Right ventricle myocardium inferior (tissue), 1 donor: ENCODE results near the gene THAP12. TPM values are rescaled to one million over a fixed set of nuclear protein-coding genes. Genes with fewer than 3 reads are reported as not detected.

ENCODE experiments used
- ATAC-seq: fragments of 200-7000 bp; cut with Tn5 transposase; one replicate; pipeline ENCODE4 v1.9.1; 2020; ENCODE audit warnings: mild to moderate bottlenecking, moderate library complexity
- DNase-seq: peaks from one replicate; pipeline ENCODE4 v3.0.0; 2021; ENCODE audit errors: missing footprints
- intact Hi-C: fragments of 100-400 bp; cut with DNase I; formaldehyde crosslinking; loops from one replicate; pipeline ENCODE4 v1.11.0; 2022
- total RNA-seq: library from RNA; stranded (reverse); fragmentation: NEBNext Ultra II Directional; extraction: Animal tissue kit (Norgen Biotek cat#: 25700); gene quantifications from one replicate; pipeline ENCODE4 v1.2.1, GENCODE V29; 2021
- donor health status: DM: no; HTN: yes; CAD: no; lungs with severe emphysema.

THAP12 gene
- total RNA-seq, 1 donor from 2014 or later: 19.4 TPM

- intact Hi-C loops: no loop called here
- ATAC-seq: no peak
- DNase-seq: no peak
Measured at GRCh38 chr11:76382209-76382608, 1.3 kb upstream of the THAP12 start.

- DNase-seq: peak; percentile 81
- ATAC-seq: peak; percentile 1
- intact Hi-C loops: no loop called here
Measured at GRCh38 chr11:76380159-76380976, 564 bp downstream of the THAP12 start.

- no peak for ATAC-seq
- intact Hi-C loops: no loop called here
- DNase-seq: no peak
Measured at GRCh38 chr11:76379807-76380158, 1.1 kb downstream of the THAP12 start.

- ATAC-seq (no peak), DNase-seq (no peak)
- intact Hi-C loops: no loop called here
Measured at GRCh38 chr11:76376746-76377558, 4.0 kb downstream of the THAP12 start.

GRCh38 chr11:76371170-76371569, 9.8 kb downstream of the THAP12 start:
- ATAC-seq: no peak
- intact Hi-C loops: no loop called here

GRCh38 chr11:76369406-76369805, 11.5 kb downstream of the THAP12 start:
- DNase-seq (no peak), ATAC-seq (no peak)
- intact Hi-C loops: no loop called here

More at GRCh38 chr11:76371170-76371569, 9.8 kb downstream of the THAP12 start:
- DNase-seq: no peak

GRCh38 chr11:76368490-76368889, 12.4 kb downstream of the THAP12 start:
- DNase-seq: no peak
- intact Hi-C loops: no loop called here
- no peak for ATAC-seq

GRCh38 chr11:76365038-76365679, 15.8 kb downstream of the THAP12 start:
- intact Hi-C loops: no loop called here
- ATAC-seq: no peak
- no peak for DNase-seq

GRCh38 chr11:76362716-76363115, 18.2 kb downstream of the THAP12 start:
- DNase-seq (no peak), ATAC-seq (no peak)
- intact Hi-C loops: no loop called here

GRCh38 chr11:76361776-76362175, 19.2 kb downstream of the THAP12 start:
- DNase-seq: no peak
- intact Hi-C loops: no loop called here
- ATAC-seq: no peak

GRCh38 chr11:76361374-76361773, 19.6 kb downstream of the THAP12 start:
- no peak for DNase-seq
- intact Hi-C loops: no loop called here
- no peak for ATAC-seq

GRCh38 chr11:76355172-76355571, 25.8 kb downstream of the THAP12 start:
- DNase-seq: no peak
- intact Hi-C loops: no loop called here
- ATAC-seq: no peak

- intact Hi-C loops: no loop called here
- DNase-seq: no peak
- no peak for ATAC-seq
Measured at GRCh38 chr11:76348348-76348747, 32.6 kb downstream of the THAP12 start.

- ATAC-seq: no peak
- DNase-seq: no peak
- intact Hi-C loops: no loop called here
Measured at GRCh38 chr11:76347466-76347865, 33.5 kb downstream of the THAP12 start.

- DNase-seq: peak; percentile 85
- ATAC-seq: peak; percentile 96
- intact Hi-C loops: no loop called here
Measured at GRCh38 chr11:76339221-76339620, 41.7 kb downstream of the THAP12 start.

GRCh38 chr11:76337923-76338322, 43.0 kb downstream of the THAP12 start:
- intact Hi-C loops: no loop called here
- ATAC-seq: no peak

GRCh38 chr11:76337469-76337868, 43.5 kb downstream of the THAP12 start:
- DNase-seq (no peak), ATAC-seq (no peak)
- intact Hi-C loops: no loop called here

More at GRCh38 chr11:76337923-76338322, 43.0 kb downstream of the THAP12 start:
- no peak for DNase-seq

GRCh38 chr11:76336597-76336996, 44.3 kb downstream of the THAP12 start:
- no peak for ATAC-seq
- no peak for DNase-seq
- intact Hi-C loops: no loop called here

GRCh38 chr11:76335842-76336241, 45.1 kb downstream of the THAP12 start:
- ATAC-seq: peak; percentile 24
- intact Hi-C loops: no loop called here
- DNase-seq: no peak
